ENCODE measurements around the gene HEATR9. TPM values are rescaled to one million over a fixed set of nuclear protein-coding genes. Genes with fewer than 3 reads are reported as not detected.
A peak's percentile ranks its signal among the peaks of the same experiment; 100 is the strongest.
"Not testable (repeated sequence)": the region's sequence is repeated elsewhere in the genome, so short reads cannot be mapped to it uniquely, and the experiment has no call there.

HEATR9 gene
- total and polyA plus RNA-seq, 3 experiments from 2014 or later = 0.55 to 2.6 (median 2.3) TPM

- peak in 3 of 5 donors; percentile 33 to 75 (median 44) for DNase-seq
- H3K4me1 Mint-ChIP-seq = peaks cover 71 to 94% (median 82%) of the 10 kb centered on the region in 3 donors
- no peaks in the 10 kb centered on the region for H3K9me3 Mint-ChIP-seq
- Histone ChIP-seq H3K36me3 (ENCODE audit: insufficient read depth, low read length) (no peaks in the 10 kb centered on the region), H3K4me3 (ENCODE audit: low read length) (no peak overlapping the region), H3K27me3 (ENCODE audit: insufficient read depth, low read length, poor library complexity, severe bottlenecking) (no peaks in the 10 kb centered on the region), H3K4me1 (ENCODE audit: insufficient read depth, low read length) (peaks cover 66% of the 10 kb centered on the region), H3K27ac (ENCODE audit: low read depth, low read length) (peak overlapping the region; percentile 60), H3K9me3 (ENCODE audit: low read length) (no peaks in the 10 kb centered on the region)
- H3K27ac Mint-ChIP-seq = peak overlapping the region; percentile 82 to 97 (median 92)
- H3K4me3 Mint-ChIP-seq = peak overlapping the region; percentile 21 to 84 (median 72)
- CTCF ChIA-PET = interaction anchor here (0.7 to 3.6 kb wide), 13 partner anchors 9 to 75 kb away, joined by 3 to 20 read pairs (median 4); partner anchors contain the start of gene CCL5
- H3K36me3 Mint-ChIP-seq = peaks cover 0 to 8% (median 0%) of the 10 kb centered on the region in 3 donors
- no peaks in the 10 kb centered on the region for H3K27me3 Mint-ChIP-seq
- POLR2A ChIA-PET = interaction anchor here (0.6 to 8.2 kb wide), 11 partner anchors 11 to 284 kb away, joined by 3 to 100 read pairs (median 4); partner anchors contain the start of genes CCL5 and TAF15
Observed at GRCh38 chr17:35900708-35901480, 32.2 kb upstream of the HEATR9 start.

DNA sequence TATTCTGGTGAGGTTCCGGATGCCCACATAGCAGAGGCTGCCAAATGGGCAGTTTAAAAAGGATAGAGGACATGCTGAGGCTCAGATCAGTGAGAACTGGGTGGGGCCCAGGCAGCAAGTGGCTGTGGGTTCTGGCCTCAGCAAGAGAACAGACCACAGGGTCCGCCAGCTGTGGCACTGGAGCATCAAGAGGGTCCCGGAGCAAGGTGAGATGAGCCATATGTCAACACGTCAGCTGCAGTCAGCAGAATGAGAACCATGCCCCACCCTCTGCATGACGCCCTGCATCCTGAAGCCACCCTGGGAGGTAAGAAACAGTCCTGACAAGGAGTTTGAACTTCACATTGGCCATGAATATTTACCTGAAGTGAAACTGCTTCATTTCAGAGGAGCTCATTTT is 31.6 kb upstream of the HEATR9 start:
- H3K36me3 Mint-ChIP-seq = peaks cover 0 to 8% (median 0%) of the 10 kb centered on the region in 3 donors
- H3K4me1 ChIP-seq (ENCODE audit: insufficient read depth, low read length) = peaks cover 72% of the 10 kb centered on the region
- ChIA-PET POLR2A (interaction anchor here (0.6 to 8.2 kb wide), 10 partner anchors 10 to 284 kb away, joined by 3 to 100 read pairs (median 4); partner anchors contain the start of gene CCL5), CTCF (interaction anchor here (0.7 to 3.6 kb wide), 11 partner anchors 8 to 50 kb away, joined by 3 to 20 read pairs (median 5); partner anchors contain the start of gene CCL5)
- peaks cover 75 to 95% (median 86%) of the 10 kb centered on the region in 3 donors for H3K4me1 Mint-ChIP-seq
- H3K4me3 Mint-ChIP-seq = peak overlapping the region; percentile 21 to 84 (median 72)
- no peaks in the 10 kb centered on the region for H3K36me3 ChIP-seq (ENCODE audit: insufficient read depth, low read length)
- H3K4me3 ChIP-seq (ENCODE audit: low read length) = peak overlapping the region; percentile 20
- no peaks in the 10 kb centered on the region for H3K9me3 ChIP-seq (ENCODE audit: low read length)
- no peaks in the 10 kb centered on the region for H3K27me3 Mint-ChIP-seq
- H3K27me3 ChIP-seq (ENCODE audit: insufficient read depth, low read length, poor library complexity, severe bottlenecking) = no peaks in the 10 kb centered on the region
- H3K9me3 Mint-ChIP-seq = no peaks in the 10 kb centered on the region
- H3K27ac ChIP-seq (ENCODE audit: low read depth, low read length) = peak overlapping the region; percentile 60
- peak overlapping the region; percentile 82 to 97 (median 92) for H3K27ac Mint-ChIP-seq
- DNase-seq = peak in 3 of 5 donors; percentile 18 to 67 (median 42)

GRCh38 chr17:35898283-35899070 is 29.8 kb upstream of the HEATR9 start:
- Mint-ChIP-seq H3K4me3 (peak overlapping the region; percentile 15 to 84 (median 72)), H3K36me3 (no peaks in the 10 kb centered on the region), H3K4me1 (peaks cover 76 to 94% (median 92%) of the 10 kb centered on the region in 3 donors), H3K27me3 (no peaks in the 10 kb centered on the region), H3K9me3 (no peaks in the 10 kb centered on the region), H3K27ac (peak overlapping the region; percentile 82 to 97 (median 92))
- no peaks in the 10 kb centered on the region for H3K36me3 ChIP-seq (ENCODE audit: insufficient read depth, low read length)
- H3K9me3 ChIP-seq (ENCODE audit: low read length) = no peaks in the 10 kb centered on the region
- ChIA-PET POLR2A (interaction anchor here (0.6 to 8.2 kb wide), 7 partner anchors 9 to 37 kb away, joined by 3 to 100 read pairs (median 9); partner anchors contain the start of gene CCL5), CTCF (interaction anchor here (1.3 to 12.0 kb wide), 4 partner anchors 8 to 134 kb away, joined by 4 to 144 read pairs (median 7); partner anchors contain the start of gene CCL5)
- DNase-seq = peak in 3 of 5 donors; percentile 22 to 83 (median 56)
- no peak overlapping the region for H3K27ac ChIP-seq (ENCODE audit: low read depth, low read length)
- H3K27me3 ChIP-seq (ENCODE audit: insufficient read depth, low read length, poor library complexity, severe bottlenecking) = no peaks in the 10 kb centered on the region
- H3K4me1 ChIP-seq (ENCODE audit: insufficient read depth, low read length) = peaks cover 74% of the 10 kb centered on the region
- H3K4me3 ChIP-seq (ENCODE audit: low read length) = no peak overlapping the region

- Mint-ChIP-seq H3K27ac (peak overlapping the region in 7 of 8 donors; percentile 83 to 97 (median 92)), H3K4me1 (peaks cover 77 to 94% (median 92%) of the 10 kb centered on the region in 3 donors), H3K4me3 (peak overlapping the region; percentile 7 to 84 (median 72))
- DNase-seq; H3K36me3 ChIP-seq (ENCODE audit: insufficient read depth, low read length); H3K9me3 ChIP-seq (ENCODE audit: low read length); H3K27ac ChIP-seq (ENCODE audit: low read depth, low read length); H3K9me3 Mint-ChIP-seq; H3K4me3 ChIP-seq (ENCODE audit: low read length); H3K36me3 Mint-ChIP-seq; H3K27me3 Mint-ChIP-seq; H3K27me3 ChIP-seq (ENCODE audit: insufficient read depth, low read length, poor library complexity, severe bottlenecking): not testable (repeated sequence)
- peaks cover 78% of the 10 kb centered on the region for H3K4me1 ChIP-seq (ENCODE audit: insufficient read depth, low read length)
- CTCF ChIA-PET = interaction anchor here (1.3 to 12.0 kb wide), 4 partner anchors 7 to 134 kb away, joined by 4 to 144 read pairs (median 7); partner anchors contain the start of gene CCL5
- POLR2A ChIA-PET = interaction anchor here (0.6 to 8.2 kb wide), 5 partner anchors 8 to 36 kb away, joined by 4 to 100 read pairs (median 10); partner anchors contain the start of gene CCL5
Observed at GRCh38 chr17:35897772-35898171, 29.1 kb upstream of the HEATR9 start.

DNA sequence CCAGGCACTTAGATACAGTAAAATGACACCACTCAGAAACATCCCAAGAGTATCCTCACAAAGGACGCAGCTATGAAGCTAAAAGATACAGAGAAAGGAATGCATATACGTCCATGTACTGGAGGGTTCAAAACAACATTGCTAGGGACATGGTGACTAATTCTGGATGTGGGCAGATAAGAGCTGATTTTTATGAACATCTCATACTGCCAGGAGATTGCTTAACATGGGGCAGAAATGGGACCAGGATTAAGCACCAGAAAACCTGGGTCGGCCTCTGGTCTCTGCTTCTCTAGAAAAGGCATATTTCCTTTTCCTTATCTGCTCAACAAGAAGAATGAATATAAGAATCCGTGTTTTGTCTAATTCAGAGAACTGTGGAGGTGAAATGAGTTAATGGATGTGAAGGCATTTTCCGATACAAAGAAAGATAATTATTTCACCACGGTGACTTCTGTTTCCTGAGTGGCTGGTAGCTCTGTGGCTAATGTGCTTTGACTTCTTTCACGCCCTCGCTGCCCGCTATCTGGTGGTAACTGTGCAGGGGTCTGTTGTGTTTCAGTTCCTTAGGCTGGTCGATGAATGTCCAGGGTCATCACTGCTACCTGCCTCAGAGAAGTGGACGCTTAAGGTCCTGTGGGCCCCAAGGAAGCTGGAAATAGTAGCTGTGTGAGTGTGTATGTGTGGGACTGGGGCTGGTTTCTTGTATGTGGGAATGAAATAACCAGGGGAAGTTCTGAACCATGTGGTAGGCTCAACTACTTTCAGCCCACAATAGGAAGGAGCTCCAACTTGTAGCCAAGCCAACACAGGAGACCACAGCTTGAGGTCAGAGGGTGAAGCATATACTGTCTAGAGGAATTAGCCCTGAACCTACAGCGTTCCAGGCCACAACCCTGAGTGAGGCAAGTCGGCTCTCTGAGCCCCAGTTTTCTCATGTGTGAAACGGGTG is 27.2 kb upstream of the HEATR9 start:
- H3K4me1 Mint-ChIP-seq = peaks cover 83 to 95% (median 95%) of the 10 kb centered on the region in 3 donors
- ChIA-PET CTCF (interaction anchor here (1.2 to 12.0 kb wide), 7 partner anchors 11 to 82 kb away, joined by 3 to 144 read pairs (median 5); partner anchors contain the start of genes CCL5 and HEATR9), POLR2A (interaction anchor here (0.6 to 8.2 kb wide), 12 partner anchors 8 to 297 kb away, joined by 3 to 100 read pairs (median 3); partner anchors contain the start of gene CCL5)
- DNase-seq = peak in 4 of 5 donors; percentile 35 to 78 (median 56)
- no peaks in the 10 kb centered on the region for H3K9me3 Mint-ChIP-seq
- Histone ChIP-seq H3K27ac (ENCODE audit: low read depth, low read length) (peak overlapping the region; percentile 30), H3K4me3 (ENCODE audit: low read length) (no peak overlapping the region), H3K27me3 (ENCODE audit: insufficient read depth, low read length, poor library complexity, severe bottlenecking) (no peaks in the 10 kb centered on the region), H3K9me3 (ENCODE audit: low read length) (no peaks in the 10 kb centered on the region), H3K4me1 (ENCODE audit: insufficient read depth, low read length) (peaks cover 80% of the 10 kb centered on the region), H3K36me3 (ENCODE audit: insufficient read depth, low read length) (no peaks in the 10 kb centered on the region)
- peak overlapping the region; percentile 29 to 93 (median 86) for H3K4me3 Mint-ChIP-seq
- peaks cover 0 to 3% (median 0%) of the 10 kb centered on the region in 3 donors for H3K36me3 Mint-ChIP-seq
- H3K27me3 Mint-ChIP-seq = peaks cover 0 to 2% of the 10 kb centered on the region in 2 donors
- H3K27ac Mint-ChIP-seq = peak overlapping the region; percentile 88 to 98 (median 97)

DNA sequence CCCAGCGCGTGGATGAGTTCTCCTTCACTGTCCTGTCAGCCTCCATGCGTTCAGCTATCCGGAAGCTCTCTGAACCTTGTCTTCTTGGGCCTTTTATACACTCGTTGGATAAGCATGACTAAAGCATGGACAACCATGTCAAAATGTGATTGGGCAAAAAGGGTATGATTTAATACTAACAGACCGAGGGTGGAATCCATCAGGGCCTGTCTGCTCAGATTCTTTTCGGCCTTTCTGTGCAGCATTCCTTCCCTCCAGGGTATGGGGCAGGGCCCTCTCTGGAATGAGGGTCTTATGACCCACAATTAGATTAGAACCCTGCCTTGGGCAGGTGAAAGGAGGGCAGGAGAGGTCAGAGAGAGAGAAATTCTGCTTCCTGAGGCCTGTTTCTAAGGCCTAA is 25.5 kb upstream of the HEATR9 start:
- Histone ChIP-seq H3K9me3 (ENCODE audit: low read length) (no peaks in the 10 kb centered on the region), H3K4me3 (ENCODE audit: low read length) (no peak overlapping the region), H3K27ac (ENCODE audit: low read depth, low read length) (no peak overlapping the region), H3K27me3 (ENCODE audit: insufficient read depth, low read length, poor library complexity, severe bottlenecking) (no peaks in the 10 kb centered on the region), H3K36me3 (ENCODE audit: insufficient read depth, low read length) (no peaks in the 10 kb centered on the region), H3K4me1 (ENCODE audit: insufficient read depth, low read length) (peaks cover 78% of the 10 kb centered on the region)
- no peak for DNase-seq
- peaks cover 0 to 3% (median 0%) of the 10 kb centered on the region in 3 donors for H3K36me3 Mint-ChIP-seq
- H3K4me1 Mint-ChIP-seq = peaks cover 82 to 95% (median 95%) of the 10 kb centered on the region in 3 donors
- H3K9me3 Mint-ChIP-seq = no peaks in the 10 kb centered on the region
- H3K27me3 Mint-ChIP-seq = peaks cover 0 to 4% of the 10 kb centered on the region in 2 donors
- peak overlapping the region in 7 of 8 donors; percentile 32 to 95 (median 66) for H3K27ac Mint-ChIP-seq
- peak overlapping the region in 2 of 7 donors; percentile 12 to 34 for H3K4me3 Mint-ChIP-seq
- ChIA-PET POLR2A (interaction anchor here (0.6 to 8.2 kb wide), 3 partner anchors 15 to 643 kb away, joined by 3 to 100 read pairs (median 4); partner anchors contain the start of gene CCL5), CTCF (interaction anchor here (12.0 kb wide), 1 partner anchor 16 kb away, joined by 144 read pairs; the partner anchor contains the start of gene CCL5)

All from CD8-positive, alpha-beta memory T cell (primary cell).